WTC11 (cell line): Measurements from ENCODE around the gene OR2L8. TPM values are rescaled to one million over a fixed set of nuclear protein-coding genes. Genes with fewer than 3 reads are reported as not detected.

ENCODE experiments used
- ATAC-seq: fragments of 200-7000 bp; cut with Tn5 transposase; 2 replicates; pipeline ENCODE4 v1.10.0; 2021; ENCODE audit warnings: mild to moderate bottlenecking, moderate library complexity
- CTCF ChIA-PET: fragments of 300-600 bp; sonication (Branson Sonifier 250); formaldehyde crosslinking; loops from one replicate; lab custom pipeline; 2021; ENCODE audit warnings: antibody characterized with exemption; lab: Charles Lee
- POLR2A ChIA-PET: fragments of 350-600 bp; sonication (Branson Sonifier 250); formaldehyde crosslinking; loops from one replicate; lab custom pipeline; 2021; ENCODE audit warnings: antibody characterized with exemption; lab: Charles Lee
- DNase-seq: peaks from one replicate; pipeline ENCODE4 v3.0.0; 2021; ENCODE audit warnings: low spot score
- H3K27ac Mint-ChIP-seq: 2 replicates; pipeline ENCODE4 v1.8.0; 2021; ENCODE audit warnings: mixed read lengths
- H3K27me3 Mint-ChIP-seq: 2 replicates; pipeline ENCODE4 v1.8.0; 2021; ENCODE audit warnings: low read depth, mild to moderate bottlenecking, moderate library complexity, mixed read lengths
- H3K36me3 Mint-ChIP-seq: 2 replicates; pipeline ENCODE4 v1.8.0; 2021; ENCODE audit warnings: mixed read lengths
- H3K4me1 Mint-ChIP-seq: 2 replicates; pipeline ENCODE4 v1.8.0; 2022; ENCODE audit warnings: mixed read lengths
- H3K4me3 Mint-ChIP-seq: 2 replicates; pipeline ENCODE4 v1.8.0; 2021; ENCODE audit warnings: mild to moderate bottlenecking, moderate library complexity, mixed read lengths
- H3K9me3 Mint-ChIP-seq: 2 replicates; pipeline ENCODE4 v1.8.0; 2021; ENCODE audit warnings: mixed read lengths
- CREB1 ChIP-seq: sonication (generic); formaldehyde crosslinking; IDR thresholded peaks from 2 replicates; pipeline ENCODE4 v1.8.0; 2023; ENCODE audit warnings: mild to moderate bottlenecking, missing genetic modification reagents
- E2F4 ChIP-seq: sonication (generic); formaldehyde crosslinking; IDR thresholded peaks from 2 replicates; pipeline ENCODE4 v1.8.1; 2022; ENCODE audit warnings: low read depth, mild to moderate bottlenecking, moderate library complexity, missing genetic modification reagents, borderline replicate concordance
- GABPB1 ChIP-seq: sonication (generic); formaldehyde crosslinking; IDR thresholded peaks from 2 replicates; pipeline ENCODE4 v1.8.1; 2023; ENCODE audit warnings: mild to moderate bottlenecking, missing genetic modification reagents
- GTF2I ChIP-seq: fragments of 250-450 bp; sonication (Bioruptor Pico); conservative IDR thresholded peaks from 2 replicates; pipeline ENCODE4 v1.4.0; 2021; ENCODE audit warnings: mild to moderate bottlenecking
- HMGA2 ChIP-seq: fragments of 250-450 bp; sonication (Bioruptor Pico); IDR thresholded peaks from 2 replicates; pipeline ENCODE4 v1.4.0; 2021; ENCODE audit warnings: mild to moderate bottlenecking, moderate library complexity
- IRF1 ChIP-seq: sonication (generic); formaldehyde crosslinking; IDR thresholded peaks from 2 replicates; pipeline ENCODE4 v1.8.0; 2023; ENCODE audit warnings: missing genetic modification reagents
- MYBL2 ChIP-seq: sonication (generic); formaldehyde crosslinking; IDR thresholded peaks from 2 replicates; pipeline ENCODE4 v1.8.1; 2023; ENCODE audit warnings: mild to moderate bottlenecking, moderate library complexity, missing genetic modification reagents
- TCF7 ChIP-seq: sonication (generic); formaldehyde crosslinking; IDR thresholded peaks from 2 replicates; pipeline ENCODE4 v1.8.0; 2022; ENCODE audit warnings: mild to moderate bottlenecking, low read depth, missing genetic modification reagents, moderate library complexity
- USF2 ChIP-seq: sonication (generic); formaldehyde crosslinking; IDR thresholded peaks from 2 replicates; pipeline ENCODE4 v1.8.1; 2023; ENCODE audit warnings: mild to moderate bottlenecking, missing genetic modification reagents, moderate library complexity
- ZNF121 ChIP-seq: sonication (generic); formaldehyde crosslinking; IDR thresholded peaks from 2 replicates; pipeline ENCODE4 v1.8.0; 2023; ENCODE audit warnings: missing genetic modification reagents
- ZNF219 ChIP-seq: sonication (generic); formaldehyde crosslinking; IDR thresholded peaks from 2 replicates; pipeline ENCODE4 v1.8.0; 2023; ENCODE audit warnings: missing genetic modification reagents, mild to moderate bottlenecking, borderline replicate concordance
- ZNF512 ChIP-seq: sonication (generic); formaldehyde crosslinking; IDR thresholded peaks from 2 replicates; pipeline ENCODE4 v1.8.1; 2022; ENCODE audit warnings: missing genetic modification reagents, borderline replicate concordance
- total RNA-seq: library from RNA; stranded (reverse); gene quantifications from 3 replicates; pipeline ENCODE4 v1.2.3, GENCODE V29; 2021
- TF ChIP-seq, protein P1 (sequence below): sonication (generic); formaldehyde crosslinking; IDR thresholded peaks from 2 replicates; pipeline ENCODE4 v1.8.0; 2023; ENCODE audit warnings: mild to moderate bottlenecking, missing genetic modification reagents
- TF ChIP-seq, protein P2 (sequence below): sonication (generic); formaldehyde crosslinking; IDR thresholded peaks from 2 replicates; pipeline ENCODE4 v1.8.0; 2022; ENCODE audit warnings: mild to moderate bottlenecking, missing genetic modification reagents
- TF ChIP-seq, protein P3 (sequence below): sonication (generic); formaldehyde crosslinking; IDR thresholded peaks from 2 replicates; pipeline ENCODE4 v1.8.1; 2023; ENCODE audit warnings: mild to moderate bottlenecking, missing genetic modification reagents
- TF ChIP-seq, protein P4 (sequence below): sonication (generic); formaldehyde crosslinking; conservative IDR thresholded peaks from 2 replicates; pipeline ENCODE4 v1.8.1; 2023; ENCODE audit warnings: mild to moderate bottlenecking, low read depth, missing genetic modification reagents, moderate library complexity
- TF ChIP-seq, protein P5 (sequence below): sonication (generic); formaldehyde crosslinking; IDR thresholded peaks from 2 replicates; pipeline ENCODE4 v1.8.1; 2023; ENCODE audit warnings: mild to moderate bottlenecking, missing genetic modification reagents, borderline replicate concordance
- TF ChIP-seq, protein P6 (sequence below): fragments of 250-450 bp; sonication (Bioruptor Pico); IDR thresholded peaks from 2 replicates; pipeline ENCODE4 v1.9.0; 2021; ENCODE audit warnings: mild to moderate bottlenecking

OR2L8 gene
- total RNA-seq, 1 experiment from 2014 or later = not detected

DNA sequence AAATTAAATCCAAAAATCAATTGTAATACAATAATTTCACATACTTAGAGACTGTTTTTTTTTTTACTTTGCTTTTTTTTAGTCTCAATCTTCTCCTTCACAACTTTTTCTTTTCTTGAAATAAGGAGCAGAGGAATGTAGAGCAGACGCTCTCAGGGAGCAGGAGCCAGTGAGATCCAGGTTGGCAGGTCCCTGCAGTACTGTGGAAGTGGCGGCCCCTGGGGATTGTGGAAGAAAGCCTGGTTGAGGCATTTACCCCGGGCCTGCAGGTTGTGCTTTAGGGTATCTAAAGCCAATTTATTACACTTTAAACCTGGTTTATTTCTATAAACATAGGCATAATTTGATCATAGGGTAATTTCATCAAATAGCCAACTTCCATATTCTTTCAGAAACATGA lies 24.7 kb upstream of the OR2L8 start:
- peaks cover 5% of the 10 kb centered on the region for H3K27me3 Mint-ChIP-seq
- TF ChIP-seq, protein P1, sequence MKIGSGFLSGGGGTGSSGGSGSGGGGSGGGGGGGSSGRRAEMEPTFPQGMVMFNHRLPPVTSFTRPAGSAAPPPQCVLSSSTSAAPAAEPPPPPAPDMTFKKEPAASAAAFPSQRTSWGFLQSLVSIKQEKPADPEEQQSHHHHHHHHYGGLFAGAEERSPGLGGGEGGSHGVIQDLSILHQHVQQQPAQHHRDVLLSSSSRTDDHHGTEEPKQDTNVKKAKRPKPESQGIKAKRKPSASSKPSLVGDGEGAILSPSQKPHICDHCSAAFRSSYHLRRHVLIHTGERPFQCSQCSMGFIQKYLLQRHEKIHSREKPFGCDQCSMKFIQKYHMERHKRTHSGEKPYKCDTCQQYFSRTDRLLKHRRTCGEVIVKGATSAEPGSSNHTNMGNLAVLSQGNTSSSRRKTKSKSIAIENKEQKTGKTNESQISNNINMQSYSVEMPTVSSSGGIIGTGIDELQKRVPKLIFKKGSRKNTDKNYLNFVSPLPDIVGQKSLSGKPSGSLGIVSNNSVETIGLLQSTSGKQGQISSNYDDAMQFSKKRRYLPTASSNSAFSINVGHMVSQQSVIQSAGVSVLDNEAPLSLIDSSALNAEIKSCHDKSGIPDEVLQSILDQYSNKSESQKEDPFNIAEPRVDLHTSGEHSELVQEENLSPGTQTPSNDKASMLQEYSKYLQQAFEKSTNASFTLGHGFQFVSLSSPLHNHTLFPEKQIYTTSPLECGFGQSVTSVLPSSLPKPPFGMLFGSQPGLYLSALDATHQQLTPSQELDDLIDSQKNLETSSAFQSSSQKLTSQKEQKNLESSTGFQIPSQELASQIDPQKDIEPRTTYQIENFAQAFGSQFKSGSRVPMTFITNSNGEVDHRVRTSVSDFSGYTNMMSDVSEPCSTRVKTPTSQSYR (CRISPR knock-in tag) = no peak
- TF ChIP-seq ZNF219 (CRISPR knock-in tag) = no peak
- TF ChIP-seq USF2 = no peak
- TF ChIP-seq CREB1 (CRISPR knock-in tag) = no peak
- no peak overlapping the region for H3K27ac Mint-ChIP-seq
- POLR2A ChIA-PET = no interaction called here
- CTCF ChIA-PET = no interaction called here
- ATAC-seq (peak; percentile 73), DNase-seq (peak; percentile 21)
- H3K4me1 Mint-ChIP-seq = 0 out of 2 replicates have a peak, but pooled peaks cover 3% of the 10 kb centered on the region
- H3K4me3 Mint-ChIP-seq = no peak overlapping the region
- peaks cover 16% of the 10 kb centered on the region for H3K36me3 Mint-ChIP-seq
- peaks cover 48% of the 10 kb centered on the region for H3K9me3 Mint-ChIP-seq

GRCh38 chr1:247924868-247925267 lies 23.8 kb upstream of the OR2L8 start, which contains the start of gene OR2AJ1:
Gene OR2AJ1 (plus strand): TSS chr1:247924889. CDS start chr1:247933769, 8,880 bp downstream.
- ChIA-PET CTCF (no interaction called here), POLR2A (no interaction called here)
- Mint-ChIP-seq H3K9me3 (peaks cover 43% of the 10 kb centered on the region), H3K4me3 (no peak within 1 kb of the TSS), H3K4me1 (0 out of 2 replicates have a peak, but pooled peaks cover 3% of the 10 kb centered on the region), H3K27ac (no peak within 1 kb of the TSS), H3K36me3 (peaks cover 16% of the 10 kb centered on the region), H3K27me3 (peaks cover 5% of the 10 kb centered on the region)
- DNase-seq (no peak), ATAC-seq (no peak)
- TF ChIP-seq GTF2I (CRISPR knock-in tag) (no peak), MYBL2 (CRISPR knock-in tag) (no peak), GABPB1 (CRISPR knock-in tag) (no peak), ZNF219 (CRISPR knock-in tag) (no peak), IRF1 (no peak), ZNF512 (CRISPR knock-in tag) (no peak), HMGA2 (no peak), TCF7 (CRISPR knock-in tag) (no peak), ZNF121 (CRISPR knock-in tag) (no peak), E2F4 (no peak)
- TF ChIP-seq, protein P2, sequence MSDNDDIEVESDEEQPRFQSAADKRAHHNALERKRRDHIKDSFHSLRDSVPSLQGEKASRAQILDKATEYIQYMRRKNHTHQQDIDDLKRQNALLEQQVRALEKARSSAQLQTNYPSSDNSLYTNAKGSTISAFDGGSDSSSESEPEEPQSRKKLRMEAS = no peak
- TF ChIP-seq, protein P3, sequence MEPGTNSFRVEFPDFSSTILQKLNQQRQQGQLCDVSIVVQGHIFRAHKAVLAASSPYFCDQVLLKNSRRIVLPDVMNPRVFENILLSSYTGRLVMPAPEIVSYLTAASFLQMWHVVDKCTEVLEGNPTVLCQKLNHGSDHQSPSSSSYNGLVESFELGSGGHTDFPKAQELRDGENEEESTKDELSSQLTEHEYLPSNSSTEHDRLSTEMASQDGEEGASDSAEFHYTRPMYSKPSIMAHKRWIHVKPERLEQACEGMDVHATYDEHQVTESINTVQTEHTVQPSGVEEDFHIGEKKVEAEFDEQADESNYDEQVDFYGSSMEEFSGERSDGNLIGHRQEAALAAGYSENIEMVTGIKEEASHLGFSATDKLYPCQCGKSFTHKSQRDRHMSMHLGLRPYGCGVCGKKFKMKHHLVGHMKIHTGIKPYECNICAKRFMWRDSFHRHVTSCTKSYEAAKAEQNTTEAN = no peak
- TF ChIP-seq, protein P4, sequence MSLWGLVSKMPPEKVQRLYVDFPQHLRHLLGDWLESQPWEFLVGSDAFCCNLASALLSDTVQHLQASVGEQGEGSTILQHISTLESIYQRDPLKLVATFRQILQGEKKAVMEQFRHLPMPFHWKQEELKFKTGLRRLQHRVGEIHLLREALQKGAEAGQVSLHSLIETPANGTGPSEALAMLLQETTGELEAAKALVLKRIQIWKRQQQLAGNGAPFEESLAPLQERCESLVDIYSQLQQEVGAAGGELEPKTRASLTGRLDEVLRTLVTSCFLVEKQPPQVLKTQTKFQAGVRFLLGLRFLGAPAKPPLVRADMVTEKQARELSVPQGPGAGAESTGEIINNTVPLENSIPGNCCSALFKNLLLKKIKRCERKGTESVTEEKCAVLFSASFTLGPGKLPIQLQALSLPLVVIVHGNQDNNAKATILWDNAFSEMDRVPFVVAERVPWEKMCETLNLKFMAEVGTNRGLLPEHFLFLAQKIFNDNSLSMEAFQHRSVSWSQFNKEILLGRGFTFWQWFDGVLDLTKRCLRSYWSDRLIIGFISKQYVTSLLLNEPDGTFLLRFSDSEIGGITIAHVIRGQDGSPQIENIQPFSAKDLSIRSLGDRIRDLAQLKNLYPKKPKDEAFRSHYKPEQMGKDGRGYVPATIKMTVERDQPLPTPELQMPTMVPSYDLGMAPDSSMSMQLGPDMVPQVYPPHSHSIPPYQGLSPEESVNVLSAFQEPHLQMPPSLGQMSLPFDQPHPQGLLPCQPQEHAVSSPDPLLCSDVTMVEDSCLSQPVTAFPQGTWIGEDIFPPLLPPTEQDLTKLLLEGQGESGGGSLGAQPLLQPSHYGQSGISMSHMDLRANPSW (CRISPR knock-in tag) = no peak
- TF ChIP-seq, protein P5, sequence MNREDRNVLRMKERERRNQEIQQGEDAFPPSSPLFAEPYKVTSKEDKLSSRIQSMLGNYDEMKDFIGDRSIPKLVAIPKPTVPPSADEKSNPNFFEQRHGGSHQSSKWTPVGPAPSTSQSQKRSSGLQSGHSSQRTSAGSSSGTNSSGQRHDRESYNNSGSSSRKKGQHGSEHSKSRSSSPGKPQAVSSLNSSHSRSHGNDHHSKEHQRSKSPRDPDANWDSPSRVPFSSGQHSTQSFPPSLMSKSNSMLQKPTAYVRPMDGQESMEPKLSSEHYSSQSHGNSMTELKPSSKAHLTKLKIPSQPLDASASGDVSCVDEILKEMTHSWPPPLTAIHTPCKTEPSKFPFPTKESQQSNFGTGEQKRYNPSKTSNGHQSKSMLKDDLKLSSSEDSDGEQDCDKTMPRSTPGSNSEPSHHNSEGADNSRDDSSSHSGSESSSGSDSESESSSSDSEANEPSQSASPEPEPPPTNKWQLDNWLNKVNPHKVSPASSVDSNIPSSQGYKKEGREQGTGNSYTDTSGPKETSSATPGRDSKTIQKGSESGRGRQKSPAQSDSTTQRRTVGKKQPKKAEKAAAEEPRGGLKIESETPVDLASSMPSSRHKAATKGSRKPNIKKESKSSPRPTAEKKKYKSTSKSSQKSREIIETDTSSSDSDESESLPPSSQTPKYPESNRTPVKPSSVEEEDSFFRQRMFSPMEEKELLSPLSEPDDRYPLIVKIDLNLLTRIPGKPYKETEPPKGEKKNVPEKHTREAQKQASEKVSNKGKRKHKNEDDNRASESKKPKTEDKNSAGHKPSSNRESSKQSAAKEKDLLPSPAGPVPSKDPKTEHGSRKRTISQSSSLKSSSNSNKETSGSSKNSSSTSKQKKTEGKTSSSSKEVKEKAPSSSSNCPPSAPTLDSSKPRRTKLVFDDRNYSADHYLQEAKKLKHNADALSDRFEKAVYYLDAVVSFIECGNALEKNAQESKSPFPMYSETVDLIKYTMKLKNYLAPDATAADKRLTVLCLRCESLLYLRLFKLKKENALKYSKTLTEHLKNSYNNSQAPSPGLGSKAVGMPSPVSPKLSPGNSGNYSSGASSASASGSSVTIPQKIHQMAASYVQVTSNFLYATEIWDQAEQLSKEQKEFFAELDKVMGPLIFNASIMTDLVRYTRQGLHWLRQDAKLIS = no peak
- TF ChIP-seq, protein P6, sequence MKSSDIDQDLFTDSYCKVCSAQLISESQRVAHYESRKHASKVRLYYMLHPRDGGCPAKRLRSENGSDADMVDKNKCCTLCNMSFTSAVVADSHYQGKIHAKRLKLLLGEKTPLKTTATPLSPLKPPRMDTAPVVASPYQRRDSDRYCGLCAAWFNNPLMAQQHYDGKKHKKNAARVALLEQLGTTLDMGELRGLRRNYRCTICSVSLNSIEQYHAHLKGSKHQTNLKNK (CRISPR knock-in tag) = no peak
